KBM-7 (cell line): ENCODE results near the gene CLEC14A.

Source experiments
- DNase-seq: peaks from one replicate; pipeline ENCODE4 v3.0.0-alpha.2; 2015
- in situ Hi-C: fragments of 300-500 bp; cut with MboI; formaldehyde crosslinking; loops from 2 replicates; pipeline ENCODE4 v1.14.3; 2020; ENCODE audit warnings: low sequenced_read_pairs, low pct_unique_long_range_greater_than_20kb, mixed read lengths

Gene CLEC14A

GRCh38 chr14:38255673-38256532 is at the start of gene CLEC14A:
TSS of gene CLEC14A (minus strand) at chr14:38256093. CDS start at chr14:38256022, 71 bp downstream.
- no peak for DNase-seq
- in situ Hi-C loops = no loop called here

GRCh38 chr14:38302966-38303365 is 47.1 kb upstream of the CLEC14A start:
- in situ Hi-C loops = no loop called here
- no peak for DNase-seq

- no peak for DNase-seq
- in situ Hi-C loops = no loop called here
These were observed 46.1 kb upstream of the CLEC14A start for GRCh38 chr14:38302034-38302433.

- no peak for DNase-seq
These were observed 41.8 kb upstream of the CLEC14A start for GRCh38 chr14:38297681-38298080.

GRCh38 chr14:38291681-38292467 is 36.0 kb upstream of the CLEC14A start:
- no peak for DNase-seq
- in situ Hi-C loops = no loop called here

More at GRCh38 chr14:38297681-38298080, 41.8 kb upstream of the CLEC14A start:
- in situ Hi-C loops = no loop called here

- no peak for DNase-seq
- in situ Hi-C loops = no loop called here
These were observed 34.8 kb upstream of the CLEC14A start for GRCh38 chr14:38290601-38291188.

GRCh38 chr14:38286452-38286851 is 30.6 kb upstream of the CLEC14A start:
- in situ Hi-C loops = no loop called here
- DNase-seq = no peak

- no peak for DNase-seq
- in situ Hi-C loops = no loop called here
These were observed 30.1 kb upstream of the CLEC14A start for GRCh38 chr14:38285962-38286361.

GRCh38 chr14:38282936-38283335 is 27.0 kb upstream of the CLEC14A start:
- DNase-seq = no peak
- in situ Hi-C loops = no loop called here

- in situ Hi-C loops = no loop called here
- no peak for DNase-seq
These were observed 24.2 kb upstream of the CLEC14A start for GRCh38 chr14:38280081-38280480.

GRCh38 chr14:38279572-38279971 is 23.7 kb upstream of the CLEC14A start:
- no peak for DNase-seq
- in situ Hi-C loops = no loop called here

GRCh38 chr14:38278035-38278434 is 22.1 kb upstream of the CLEC14A start:
- no peak for DNase-seq
- in situ Hi-C loops = no loop called here

- in situ Hi-C loops = no loop called here
- no peak for DNase-seq
These were observed 7.0 kb upstream of the CLEC14A start for GRCh38 chr14:38262844-38263243.

- no peak for DNase-seq
- in situ Hi-C loops = no loop called here
These were observed 5.7 kb upstream of the CLEC14A start for GRCh38 chr14:38261620-38262019.

- in situ Hi-C loops = no loop called here
- DNase-seq = no peak
These were observed 1.6 kb upstream of the CLEC14A start for GRCh38 chr14:38257507-38257906.

GRCh38 chr14:38256533-38256840 is 594 bp upstream of the CLEC14A start:
- DNase-seq = no peak
- in situ Hi-C loops = no loop called here

- no peak for DNase-seq
- in situ Hi-C loops = no loop called here
These were observed 553 bp downstream of the CLEC14A start for GRCh38 chr14:38255408-38255672.

- in situ Hi-C loops = no loop called here
- no peak for DNase-seq
These were observed 1.1 kb downstream of the CLEC14A start for GRCh38 chr14:38254571-38255407.

- DNase-seq = no peak
- in situ Hi-C loops = no loop called here
These were observed 2.2 kb downstream of the CLEC14A start for GRCh38 chr14:38253676-38254075.
